Retinal pigment epithelial cell (primary cell): ENCODE measurements around the gene STAB2.

Experiments used
- DNase-seq: peaks from one replicate; pipeline ENCODE4 v3.0.0-alpha.2; 2010; ENCODE audit warnings: low read depth
- H3K4me3 ChIP-seq: 2 replicates; pipeline ENCODE4 v1.5.1; 2011; ENCODE audit warnings: mild to moderate bottlenecking, low read length, control low read depth, moderate library complexity
- TF ChIP-seq, protein P1 (sequence below): conservative IDR thresholded peaks from 2 replicates; pipeline ENCODE4 v1.5.1; 2011; ENCODE audit warnings: low read depth, low read length, control low read depth, inconsistent platforms

STAB2 gene

DNA sequence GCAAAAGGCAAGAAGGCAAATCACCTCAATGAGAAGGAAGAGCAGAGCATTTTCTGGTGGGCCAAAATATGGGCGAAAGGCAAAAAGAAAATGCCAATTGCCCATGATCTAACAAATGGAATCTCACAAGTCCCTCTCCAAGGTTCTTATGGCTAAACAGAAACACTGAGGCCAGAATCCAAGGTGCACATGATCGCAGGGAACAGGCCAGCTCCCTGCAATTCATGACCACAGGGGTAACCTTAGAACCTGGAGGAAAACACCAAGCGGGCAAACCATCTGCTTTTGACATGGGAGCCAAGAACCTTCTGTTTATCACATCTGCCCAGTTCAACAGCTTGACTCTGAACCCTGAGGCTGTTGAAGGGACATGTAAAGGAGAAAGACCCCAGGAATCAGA is 193.9 kb downstream of the STAB2 start:
- no peak for DNase-seq
- no peak overlapping the region for H3K4me3 ChIP-seq
- TF ChIP-seq, protein P1, sequence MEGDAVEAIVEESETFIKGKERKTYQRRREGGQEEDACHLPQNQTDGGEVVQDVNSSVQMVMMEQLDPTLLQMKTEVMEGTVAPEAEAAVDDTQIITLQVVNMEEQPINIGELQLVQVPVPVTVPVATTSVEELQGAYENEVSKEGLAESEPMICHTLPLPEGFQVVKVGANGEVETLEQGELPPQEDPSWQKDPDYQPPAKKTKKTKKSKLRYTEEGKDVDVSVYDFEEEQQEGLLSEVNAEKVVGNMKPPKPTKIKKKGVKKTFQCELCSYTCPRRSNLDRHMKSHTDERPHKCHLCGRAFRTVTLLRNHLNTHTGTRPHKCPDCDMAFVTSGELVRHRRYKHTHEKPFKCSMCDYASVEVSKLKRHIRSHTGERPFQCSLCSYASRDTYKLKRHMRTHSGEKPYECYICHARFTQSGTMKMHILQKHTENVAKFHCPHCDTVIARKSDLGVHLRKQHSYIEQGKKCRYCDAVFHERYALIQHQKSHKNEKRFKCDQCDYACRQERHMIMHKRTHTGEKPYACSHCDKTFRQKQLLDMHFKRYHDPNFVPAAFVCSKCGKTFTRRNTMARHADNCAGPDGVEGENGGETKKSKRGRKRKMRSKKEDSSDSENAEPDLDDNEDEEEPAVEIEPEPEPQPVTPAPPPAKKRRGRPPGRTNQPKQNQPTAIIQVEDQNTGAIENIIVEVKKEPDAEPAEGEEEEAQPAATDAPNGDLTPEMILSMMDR = no peak

DNA sequence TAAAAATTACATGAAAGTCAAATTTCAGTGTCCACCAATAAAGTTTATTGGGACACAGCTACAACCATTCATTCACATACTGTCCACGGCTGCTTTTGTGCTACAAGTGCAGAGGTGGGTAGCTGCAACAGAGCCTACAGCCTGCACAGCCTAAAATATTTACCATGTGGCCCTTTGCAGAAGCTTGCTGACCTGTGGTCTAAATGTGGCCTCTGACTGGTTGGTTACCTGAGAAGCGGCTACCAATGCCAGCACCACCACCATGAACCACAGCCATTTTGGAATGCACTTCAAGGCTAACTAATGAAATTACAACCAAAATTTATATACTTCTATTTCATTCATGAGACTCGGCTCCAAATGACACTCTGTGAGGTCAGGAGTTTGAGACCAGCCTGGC is 195.3 kb downstream of the STAB2 start:
- TF ChIP-seq, protein P1 = no peak
- no peak for DNase-seq
- no peak overlapping the region for H3K4me3 ChIP-seq

DNA sequence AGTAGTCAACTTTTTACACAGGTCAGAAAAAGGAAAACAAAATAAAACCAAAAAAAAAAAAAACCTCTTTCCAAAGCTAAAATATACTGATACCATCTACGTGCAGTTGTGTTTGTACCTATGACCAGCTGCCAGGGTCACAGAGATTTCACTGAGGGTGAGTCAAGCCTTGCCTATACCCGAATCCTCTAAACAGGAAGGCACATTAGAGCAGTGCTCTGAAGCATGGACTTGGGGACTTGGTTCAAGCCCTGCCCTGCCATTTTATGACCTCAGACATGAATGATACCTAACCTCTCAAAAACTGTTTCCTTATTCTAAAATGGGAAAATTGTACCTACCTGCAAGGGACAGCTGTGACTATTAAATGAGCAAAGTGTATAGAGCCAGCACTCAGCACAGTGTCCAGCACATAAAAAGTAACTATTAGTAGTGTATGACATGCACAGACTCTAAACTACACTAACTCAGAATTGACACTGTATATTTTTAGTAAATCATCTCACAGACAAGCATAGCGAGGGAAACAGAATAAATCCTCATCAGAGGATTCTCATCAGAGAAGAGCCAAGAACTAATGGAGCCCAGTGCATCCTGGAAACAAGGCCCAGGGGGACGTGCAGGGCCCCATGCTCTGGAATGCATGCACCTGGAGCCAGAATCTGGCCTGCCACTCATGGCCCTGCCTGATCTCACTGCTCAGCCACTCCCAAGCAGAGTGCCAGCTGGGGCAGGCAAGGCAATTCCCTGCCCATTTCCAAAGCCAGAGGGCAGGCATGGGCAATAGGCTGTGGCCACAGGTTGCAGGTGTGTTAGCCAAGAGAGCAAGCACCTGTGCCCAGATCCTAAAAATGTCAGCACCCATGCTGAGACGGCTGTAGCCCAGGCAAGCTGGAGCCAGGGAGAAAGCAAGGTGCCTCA is 196.9 kb downstream of the STAB2 start:
- DNase-seq = no peak
- H3K4me3 ChIP-seq = no peak overlapping the region

DNA sequence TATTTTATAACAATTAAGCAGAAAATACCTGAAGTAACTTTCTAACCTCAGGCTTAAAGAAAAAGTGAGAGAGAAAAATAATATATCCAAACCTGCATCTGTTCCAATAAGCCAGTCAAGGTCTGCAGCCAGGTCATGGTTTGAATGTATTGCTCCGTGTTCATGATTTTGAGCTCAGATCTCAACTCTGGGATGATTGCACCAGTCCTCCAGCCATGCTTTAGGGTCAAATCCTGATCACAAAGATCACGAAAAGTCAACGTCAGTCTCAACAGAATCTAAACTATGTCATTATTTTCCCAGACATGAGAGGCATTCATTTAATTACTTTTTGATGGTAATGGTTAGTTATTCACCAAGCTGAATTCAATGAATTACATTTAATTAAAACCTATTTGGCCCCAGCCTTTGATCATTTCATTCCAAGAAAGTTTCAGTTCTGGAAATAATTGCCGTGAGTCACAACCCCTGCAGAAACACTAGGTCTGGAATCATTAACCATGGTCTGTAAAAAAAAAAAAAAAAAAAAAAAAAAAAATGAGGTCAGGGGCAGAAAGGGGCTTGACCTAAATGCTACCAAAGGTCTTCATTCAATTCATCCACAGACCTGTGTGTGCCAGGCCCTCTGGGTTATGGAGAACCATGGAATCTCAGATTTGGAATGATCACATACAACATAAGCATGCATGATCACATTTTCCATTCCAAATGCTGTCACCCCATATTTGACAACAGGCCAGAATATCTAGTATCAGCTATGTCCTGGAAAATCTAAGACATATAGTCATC is 198.4 kb downstream of the STAB2 start:
- TF ChIP-seq, protein P1 = no peak
- no peak overlapping the region for H3K4me3 ChIP-seq
- DNase-seq = no peak

More for the DNA sequence above, 196.9 kb downstream of the STAB2 start:
- TF ChIP-seq, protein P1 = peak; percentile 13

DNA sequence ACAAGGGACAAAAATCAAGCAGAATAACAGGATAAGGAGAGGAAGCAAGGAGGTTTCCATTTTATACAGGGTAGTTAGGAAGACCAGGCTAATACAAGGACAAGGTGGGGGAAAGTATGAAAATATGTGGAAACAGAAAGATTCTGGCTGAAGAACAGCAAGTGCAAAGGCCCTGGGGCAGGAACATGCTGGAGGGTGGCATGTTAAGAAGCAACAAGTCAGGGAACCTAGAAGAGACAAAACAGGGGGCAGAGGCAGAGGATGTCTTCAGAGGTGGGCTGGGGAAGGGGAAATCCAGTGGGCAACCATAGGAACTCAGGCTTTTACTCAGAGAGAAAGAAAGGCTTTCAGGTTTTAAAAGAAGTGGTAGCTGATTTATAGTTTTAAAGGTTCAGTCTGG is 199.1 kb downstream of the STAB2 start:
- TF ChIP-seq, protein P1 = no peak
- no peak for DNase-seq
- no peak overlapping the region for H3K4me3 ChIP-seq

DNA sequence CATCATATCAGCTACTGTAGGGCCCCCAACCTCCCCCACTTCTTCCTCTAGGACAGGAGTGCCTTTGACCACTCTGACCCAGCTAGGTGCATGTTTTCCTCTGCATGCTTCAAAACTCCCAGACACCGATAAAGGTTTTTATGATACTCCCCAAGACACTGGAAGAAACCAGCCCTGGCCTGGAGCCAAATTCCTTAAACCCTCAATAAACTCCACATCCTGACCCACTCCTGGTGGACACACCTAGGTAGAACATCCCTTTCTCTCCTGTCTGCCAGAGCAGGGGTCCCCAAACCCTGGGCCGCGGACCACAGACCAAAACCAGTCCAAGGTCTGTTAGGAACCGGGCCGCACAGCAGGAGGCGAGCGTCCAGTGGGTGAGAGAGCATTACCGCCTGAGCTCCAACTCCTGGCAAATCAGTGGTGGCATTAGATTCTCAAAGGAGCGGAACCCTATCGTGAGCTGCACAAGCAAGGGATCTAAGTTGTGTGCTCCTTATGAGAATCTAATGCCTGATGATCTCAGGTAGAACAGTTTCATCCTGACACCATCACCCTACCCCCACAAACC is 204.4 kb downstream of the STAB2 start:
- DNase-seq = no peak
- TF ChIP-seq, protein P1 = no peak
- H3K4me3 ChIP-seq = no peak overlapping the region
